ENCODE data around the gene TFE3.

Gene TFE3

DNA sequence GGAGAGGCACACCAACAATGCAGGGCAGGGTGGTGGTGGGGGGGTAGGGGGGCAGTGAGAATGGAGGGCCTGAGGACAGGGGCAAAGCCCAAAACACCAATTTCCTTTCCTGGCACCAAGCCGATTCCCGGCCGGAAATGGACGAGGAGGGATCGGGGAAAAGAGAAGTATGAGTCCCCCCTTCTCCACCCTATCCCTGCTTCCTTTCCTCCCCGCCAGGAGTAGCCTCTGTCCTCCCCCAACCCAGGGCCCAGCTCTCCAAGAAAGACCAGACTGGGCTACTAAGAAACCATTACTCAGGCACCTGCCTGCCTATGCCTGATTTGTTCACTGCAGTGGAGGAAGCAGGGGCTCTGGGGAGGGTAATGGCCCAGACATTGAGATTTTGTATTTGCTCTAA lies 16.0 kb upstream of the TFE3 start:
- TF ChIP-seq, protein P1, sequence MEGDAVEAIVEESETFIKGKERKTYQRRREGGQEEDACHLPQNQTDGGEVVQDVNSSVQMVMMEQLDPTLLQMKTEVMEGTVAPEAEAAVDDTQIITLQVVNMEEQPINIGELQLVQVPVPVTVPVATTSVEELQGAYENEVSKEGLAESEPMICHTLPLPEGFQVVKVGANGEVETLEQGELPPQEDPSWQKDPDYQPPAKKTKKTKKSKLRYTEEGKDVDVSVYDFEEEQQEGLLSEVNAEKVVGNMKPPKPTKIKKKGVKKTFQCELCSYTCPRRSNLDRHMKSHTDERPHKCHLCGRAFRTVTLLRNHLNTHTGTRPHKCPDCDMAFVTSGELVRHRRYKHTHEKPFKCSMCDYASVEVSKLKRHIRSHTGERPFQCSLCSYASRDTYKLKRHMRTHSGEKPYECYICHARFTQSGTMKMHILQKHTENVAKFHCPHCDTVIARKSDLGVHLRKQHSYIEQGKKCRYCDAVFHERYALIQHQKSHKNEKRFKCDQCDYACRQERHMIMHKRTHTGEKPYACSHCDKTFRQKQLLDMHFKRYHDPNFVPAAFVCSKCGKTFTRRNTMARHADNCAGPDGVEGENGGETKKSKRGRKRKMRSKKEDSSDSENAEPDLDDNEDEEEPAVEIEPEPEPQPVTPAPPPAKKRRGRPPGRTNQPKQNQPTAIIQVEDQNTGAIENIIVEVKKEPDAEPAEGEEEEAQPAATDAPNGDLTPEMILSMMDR (IDR thresholded peaks at IDR 0.05), result no peak

GRCh38 chrX:49058794-49059193 lies 15.6 kb upstream of the TFE3 start, which contains the start of gene CCDC120:
CCDC120 (plus strand) TSS chrX:49058999; CDS start chrX:49062042, 3,043 bp downstream.
- TF ChIP-seq, protein P1 (IDR thresholded peaks at IDR 0.05), result no peak

GRCh38 chrX:49054073-49054762 lies 11.1 kb upstream of the TFE3 start:
- TF ChIP-seq, protein P1 (IDR thresholded peaks at IDR 0.05), result no peak

DNA sequence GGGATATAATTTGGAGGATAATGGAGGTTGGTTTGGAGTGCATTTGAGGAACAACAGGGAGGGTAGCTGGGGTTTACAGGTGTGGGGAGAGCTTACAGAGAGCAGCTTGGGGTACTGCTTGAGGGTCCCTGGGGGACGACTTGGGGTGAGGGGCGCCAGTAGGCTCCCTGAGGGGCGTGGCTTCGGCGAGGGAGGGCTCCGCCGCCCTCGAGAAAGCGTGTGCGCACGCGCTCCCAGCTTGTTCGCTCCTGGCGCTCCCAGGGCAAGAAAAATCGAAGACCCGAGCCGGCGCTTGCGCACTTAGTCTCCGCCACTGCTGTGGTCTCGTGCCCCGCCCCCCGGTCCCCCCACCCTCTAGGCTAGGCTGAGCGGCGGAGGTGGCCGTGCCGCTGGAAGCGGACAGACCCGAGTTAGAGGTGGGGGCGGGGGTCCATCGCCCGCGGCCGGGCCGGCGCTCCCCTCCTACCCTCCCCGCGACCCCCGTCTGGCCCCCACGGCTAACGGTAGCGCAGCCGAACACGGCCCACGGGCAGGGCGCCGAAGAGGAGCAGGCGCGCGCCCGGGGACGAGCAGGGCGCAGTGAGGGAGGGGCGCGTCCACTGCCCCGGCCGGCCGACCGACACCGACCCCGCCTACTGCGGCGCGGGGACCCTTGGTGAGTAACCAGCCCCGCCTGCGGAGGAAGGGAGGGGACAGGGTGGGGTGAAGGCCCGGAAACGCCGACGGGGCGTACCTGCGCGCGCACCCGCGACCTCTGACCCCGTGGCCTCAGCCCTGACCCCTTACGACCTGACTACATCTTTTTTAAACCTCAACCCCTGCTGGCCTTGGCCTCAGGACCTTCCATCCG lies 10.3 kb upstream of the TFE3 start:
- TF ChIP-seq, protein P1 (IDR thresholded peaks at IDR 0.05), result no peak

DNA sequence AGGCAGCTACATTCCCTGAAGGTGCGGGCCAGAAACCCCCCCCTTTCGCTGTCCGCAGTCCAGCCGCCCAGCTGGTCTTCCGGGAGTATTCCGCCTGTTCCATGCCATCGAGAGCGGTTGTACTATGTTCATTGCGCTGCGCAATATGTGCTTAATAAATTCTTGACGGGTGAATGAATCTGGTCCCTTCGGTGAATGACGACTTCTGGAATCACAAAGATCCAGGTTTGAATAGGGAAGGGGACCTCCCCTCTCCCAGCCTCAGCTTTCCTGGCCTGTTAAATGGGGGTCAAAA lies 777 bp upstream of the TFE3 start:
- TF ChIP-seq, protein P1 (IDR thresholded peaks at IDR 0.05), result no peak

- TF ChIP-seq, protein P1 (IDR thresholded peaks at IDR 0.05), result no peak
These were observed 457 bp downstream of the TFE3 start for GRCh38 chrX:49042581-49043219.

DNA sequence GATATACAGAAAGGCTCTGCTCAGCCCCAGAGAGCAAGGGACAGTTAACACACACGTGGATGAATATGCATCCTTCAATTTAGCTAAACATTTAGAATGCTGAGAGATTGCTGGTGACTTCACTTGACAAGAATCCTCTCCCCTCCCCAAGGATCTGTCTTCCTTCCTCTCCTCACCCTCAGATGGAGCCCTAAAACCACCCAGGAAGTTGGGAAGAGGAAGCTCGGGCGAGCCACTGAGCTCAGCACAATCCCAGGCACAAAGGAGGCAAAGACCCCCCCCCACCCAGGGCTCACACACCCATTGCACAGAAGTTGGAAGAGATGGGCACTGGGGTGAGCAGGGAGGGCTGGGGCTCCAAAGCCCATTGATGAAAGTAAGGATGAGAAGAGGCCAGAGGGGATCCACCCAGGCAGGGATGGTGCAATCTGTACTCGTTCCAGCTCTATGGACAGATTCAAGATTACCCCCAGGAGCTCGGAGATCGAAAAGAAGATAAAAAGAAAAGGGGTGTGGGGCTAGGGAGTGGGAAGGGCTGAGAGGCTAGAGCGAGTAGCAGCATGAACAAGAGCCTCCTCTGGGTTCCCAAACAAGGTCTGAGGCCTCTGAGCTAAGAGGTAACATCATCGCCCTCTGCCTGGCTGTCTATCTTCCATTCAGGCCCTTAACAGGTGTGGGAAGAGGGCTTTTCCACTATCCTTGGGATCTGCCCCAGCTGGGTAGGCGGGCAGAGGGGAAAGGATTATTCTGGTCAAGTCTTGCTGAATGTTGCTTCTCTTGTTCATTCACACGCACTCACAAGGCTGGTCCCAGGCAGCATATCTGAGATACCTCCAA lies 1.2 kb downstream of the TFE3 start:
- TF ChIP-seq, protein P1 (IDR thresholded peaks at IDR 0.05), result no peak
